HG03060 (cell line): ENCODE measurements around the gene PNMA8B.
"Not testable (repeated sequence)": the region's sequence is repeated elsewhere in the genome, so short reads cannot be mapped to it uniquely, and the experiment has no call there.

Experiments used
- ATAC-seq: cut with Tn5 transposase; IDR thresholded peaks from one replicate; pipeline ENCODE4 v1.9.1; 2021; ENCODE audit warnings: low read depth, moderate number of reproducible peaks; ENCODE audit not compliant: unreplicated experiment

Gene PNMA8B, protein sequence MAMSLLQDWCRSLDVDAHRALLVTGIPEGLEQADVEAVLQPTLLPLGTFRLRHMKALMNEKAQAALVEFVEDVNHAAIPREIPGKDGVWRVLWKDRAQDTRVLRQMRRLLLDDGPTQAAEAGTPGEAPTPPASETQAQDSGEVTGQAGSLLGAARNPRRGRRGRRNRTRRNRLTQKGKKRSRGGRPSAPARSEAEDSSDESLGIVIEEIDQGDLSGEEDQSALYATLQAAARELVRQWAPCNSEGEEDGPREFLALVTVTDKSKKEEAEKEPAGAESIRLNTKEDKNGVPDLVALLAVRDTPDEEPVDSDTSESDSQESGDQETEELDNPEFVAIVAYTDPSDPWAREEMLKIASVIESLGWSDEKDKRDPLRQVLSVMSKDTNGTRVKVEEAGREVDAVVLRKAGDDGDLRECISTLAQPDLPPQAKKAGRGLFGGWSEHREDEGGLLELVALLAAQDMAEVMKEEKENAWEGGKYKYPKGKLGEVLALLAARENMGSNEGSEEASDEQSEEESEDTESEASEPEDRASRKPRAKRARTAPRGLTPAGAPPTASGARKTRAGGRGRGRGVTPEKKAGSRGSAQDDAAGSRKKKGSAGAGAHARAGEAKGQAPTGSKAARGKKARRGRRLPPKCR

DNA sequence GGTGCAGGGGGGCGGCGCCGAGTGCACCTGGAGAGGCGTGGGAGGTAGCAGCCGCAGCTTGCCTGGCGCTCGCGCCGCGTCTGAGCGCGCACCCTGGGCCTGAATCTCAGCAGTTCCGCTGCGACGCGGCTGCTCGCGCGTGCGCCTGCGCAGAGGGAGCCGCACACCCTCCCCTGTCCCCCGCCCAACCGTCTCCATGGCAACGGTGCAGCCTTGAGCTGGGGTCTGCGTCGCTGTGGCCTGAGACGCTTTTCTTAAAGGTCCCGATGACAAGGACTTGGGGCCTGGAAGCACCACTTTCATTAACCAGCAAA, at the start of gene PNMA8B:
TSS of gene PNMA8B (minus strand) at position 82 of the 314 bp plus-strand sequence. CDS start 402 bp downstream, outside the sequence.
- ATAC-seq, result no peak

DNA sequence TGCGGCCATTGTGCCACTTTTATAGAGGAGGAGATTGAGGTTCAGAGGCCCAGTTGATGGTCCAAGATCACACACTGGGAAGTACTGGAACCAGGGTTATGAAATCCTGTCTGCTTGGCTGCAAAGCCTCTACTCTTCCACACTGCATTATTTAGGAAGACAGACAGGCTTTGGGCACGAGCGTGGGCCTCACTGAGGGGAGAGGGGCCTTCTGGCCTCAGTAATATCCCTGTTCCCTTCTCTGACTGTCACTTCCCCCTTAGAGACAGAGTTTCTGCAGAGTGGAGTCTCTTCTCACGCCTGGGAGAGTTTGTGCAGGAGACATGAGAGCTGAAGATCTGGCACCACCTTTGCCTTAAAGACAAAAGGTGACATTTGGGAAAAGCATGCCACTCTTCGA, 49.0 kb upstream of the PNMA8B start:
- no peak for ATAC-seq

DNA sequence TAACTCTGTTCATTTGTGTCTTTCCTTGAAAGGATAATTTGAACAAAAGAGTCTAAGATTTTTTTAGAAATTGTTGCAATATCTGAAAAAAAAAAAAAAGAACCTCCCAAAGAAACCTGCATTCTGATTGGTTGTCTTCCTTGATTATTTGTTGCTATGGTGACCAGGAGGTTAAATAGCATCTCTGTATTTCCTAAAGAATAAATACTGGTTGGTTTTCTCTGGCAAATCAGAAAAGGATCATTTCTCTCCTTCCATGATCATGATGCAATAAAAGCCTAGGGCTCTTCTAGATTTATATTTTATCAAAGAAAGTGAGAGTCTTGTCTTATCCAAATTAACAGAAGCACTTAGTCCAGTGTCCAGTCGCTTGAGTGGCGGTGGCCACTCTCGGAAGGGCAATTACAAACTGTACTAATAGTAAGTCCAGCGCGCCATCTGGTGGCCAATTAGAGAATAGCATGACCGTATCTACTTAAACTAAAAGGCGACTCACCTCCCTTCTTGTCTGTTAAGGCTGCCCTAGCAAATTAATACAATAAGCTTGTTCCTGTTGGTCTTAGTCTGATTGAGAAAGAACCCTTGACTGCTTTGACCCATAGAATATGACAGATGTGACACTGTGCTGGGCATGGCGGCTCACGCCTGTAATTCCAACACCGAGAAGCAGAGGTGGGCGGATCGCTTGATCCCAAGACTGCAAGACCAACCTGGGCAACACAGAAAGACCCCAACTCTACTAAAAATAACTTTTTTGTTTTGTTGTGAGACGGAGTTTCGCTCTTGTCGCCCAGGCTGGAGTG, 47.0 kb upstream of the PNMA8B start:
- ATAC-seq, result no peak

DNA sequence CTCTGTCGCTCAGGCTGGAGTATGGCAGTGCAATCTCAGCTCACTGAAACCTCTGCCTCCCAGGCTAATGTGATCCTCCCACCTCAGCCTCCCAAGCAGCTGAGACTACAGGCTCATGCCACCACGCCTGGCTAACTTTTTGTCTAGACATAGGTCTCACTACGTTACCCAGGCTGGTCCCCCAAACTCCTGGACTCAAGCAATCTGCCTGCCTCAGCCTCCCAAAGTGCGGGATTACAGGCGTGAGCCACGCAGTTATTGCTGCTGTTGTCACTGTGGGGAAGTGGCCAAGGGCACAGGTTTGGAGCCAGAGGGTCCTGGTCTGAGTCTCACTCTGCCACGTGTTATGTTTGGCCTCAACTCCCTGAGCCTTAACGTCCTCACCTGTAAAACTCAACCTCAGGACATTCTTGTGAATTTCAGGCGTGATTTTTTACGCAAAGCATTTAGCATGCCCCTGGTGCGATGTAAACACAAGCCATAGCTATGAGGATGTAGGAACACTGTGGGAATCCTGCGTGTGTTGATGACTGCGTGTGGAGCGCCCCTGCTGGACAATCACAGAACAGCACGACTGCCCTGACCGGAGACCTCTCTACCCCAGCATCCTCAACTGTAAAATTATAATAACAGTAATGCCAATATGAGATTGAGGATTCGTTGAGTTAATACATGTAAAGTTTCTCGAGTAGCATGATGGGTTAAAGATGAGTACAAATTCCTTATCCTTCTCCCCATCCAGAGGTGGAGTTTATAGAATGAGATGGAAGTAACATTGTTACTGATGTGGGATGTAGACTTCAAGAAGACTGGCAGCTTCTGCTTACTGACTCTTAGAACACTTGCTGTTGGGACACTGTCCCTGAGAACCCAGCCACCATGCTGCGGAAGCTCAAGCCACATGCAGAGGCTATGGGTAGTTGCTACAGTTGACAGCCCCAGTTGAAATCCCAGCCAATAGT, 41.8 kb upstream of the PNMA8B start:
- no peak for ATAC-seq

DNA sequence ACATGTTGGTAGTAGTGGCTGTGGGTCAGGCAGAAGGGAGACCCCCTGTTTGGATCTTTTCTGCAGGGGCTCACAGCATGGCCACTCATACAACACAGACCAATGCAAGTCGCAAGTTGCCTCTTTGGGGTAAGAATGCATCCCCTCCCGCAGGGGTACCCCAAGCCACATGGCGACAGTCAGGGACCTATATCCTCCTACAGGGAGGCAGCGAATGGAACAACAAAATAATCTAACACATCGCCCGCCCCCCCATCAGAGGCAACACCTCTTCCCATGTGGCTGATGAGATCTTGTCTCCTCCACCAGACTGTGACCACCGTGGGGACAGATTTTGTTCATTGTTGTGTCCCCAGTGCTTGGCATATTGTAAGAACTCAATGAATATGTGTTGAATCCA, 40.7 kb upstream of the PNMA8B start:
- ATAC-seq, result no peak

DNA sequence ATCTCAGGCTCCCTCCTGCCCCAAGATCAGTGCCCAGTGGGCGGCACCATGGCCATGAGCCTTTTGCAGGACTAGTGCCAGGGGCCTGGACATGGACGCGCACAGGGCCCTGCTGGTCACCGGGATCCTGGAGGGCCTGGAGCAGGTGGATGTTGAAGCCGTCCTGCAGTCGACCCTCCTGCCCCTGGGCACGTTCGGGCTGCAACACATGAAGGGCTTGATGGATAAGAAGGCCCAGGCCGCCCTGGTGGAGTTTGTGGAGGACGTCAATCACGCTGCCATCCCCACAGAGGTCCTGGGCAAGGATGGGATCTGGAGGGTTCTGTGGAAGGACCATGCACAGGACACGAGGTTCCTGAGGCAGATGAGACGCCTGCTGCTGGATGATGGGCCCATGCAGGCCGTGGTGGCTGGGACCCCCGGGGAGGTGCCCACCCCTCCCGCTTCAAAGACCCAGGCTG, 38.0 kb upstream of the PNMA8B start:
- no peak for ATAC-seq

DNA sequence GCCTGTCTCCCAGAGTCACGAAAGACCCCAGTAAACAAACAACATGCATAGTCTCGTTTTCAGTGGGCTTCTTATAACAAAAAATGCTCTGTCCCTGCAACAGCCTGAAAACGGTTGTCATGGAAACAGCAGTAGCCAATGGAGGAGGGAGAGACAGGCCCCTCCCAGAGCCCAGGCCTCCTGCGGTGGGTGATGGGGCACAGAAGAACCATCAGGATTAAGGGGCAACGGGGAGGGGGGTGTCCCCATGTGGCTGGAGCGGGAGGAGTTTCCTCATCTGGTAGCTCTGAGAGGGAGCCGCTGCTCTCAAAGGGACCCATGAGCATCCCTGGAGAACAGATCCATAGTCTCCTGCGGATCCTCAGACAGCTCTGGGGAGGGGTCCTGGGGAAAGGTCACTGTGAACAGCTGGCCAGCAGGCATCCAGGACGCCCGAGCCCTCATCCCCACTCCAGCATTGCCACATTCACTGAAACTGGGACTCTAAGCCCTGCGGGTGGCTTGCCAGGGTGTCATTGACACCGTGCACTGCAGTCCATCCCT, 37.5 kb upstream of the PNMA8B start:
- ATAC-seq, result no peak

DNA sequence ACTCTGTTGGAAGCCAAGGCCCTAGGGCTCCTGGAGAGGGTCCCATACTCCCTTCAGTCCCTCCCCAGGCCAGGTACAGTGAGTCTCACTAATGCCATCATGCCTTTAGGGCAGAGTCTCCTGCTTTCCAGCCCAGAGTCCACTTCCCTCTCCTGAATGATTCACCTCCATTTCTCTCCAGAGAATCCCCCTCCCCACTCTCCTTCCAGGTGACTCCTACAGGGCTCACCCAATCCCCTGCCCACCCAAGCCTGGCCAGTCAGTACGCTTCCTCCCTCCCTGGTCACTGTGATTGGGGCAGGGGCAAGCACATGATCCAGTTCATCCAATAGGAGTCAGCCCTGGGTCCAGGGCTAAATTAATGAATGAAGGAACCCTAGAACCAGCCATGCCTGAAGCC, 35.0 kb upstream of the PNMA8B start:
- ATAC-seq, result no peak

DNA sequence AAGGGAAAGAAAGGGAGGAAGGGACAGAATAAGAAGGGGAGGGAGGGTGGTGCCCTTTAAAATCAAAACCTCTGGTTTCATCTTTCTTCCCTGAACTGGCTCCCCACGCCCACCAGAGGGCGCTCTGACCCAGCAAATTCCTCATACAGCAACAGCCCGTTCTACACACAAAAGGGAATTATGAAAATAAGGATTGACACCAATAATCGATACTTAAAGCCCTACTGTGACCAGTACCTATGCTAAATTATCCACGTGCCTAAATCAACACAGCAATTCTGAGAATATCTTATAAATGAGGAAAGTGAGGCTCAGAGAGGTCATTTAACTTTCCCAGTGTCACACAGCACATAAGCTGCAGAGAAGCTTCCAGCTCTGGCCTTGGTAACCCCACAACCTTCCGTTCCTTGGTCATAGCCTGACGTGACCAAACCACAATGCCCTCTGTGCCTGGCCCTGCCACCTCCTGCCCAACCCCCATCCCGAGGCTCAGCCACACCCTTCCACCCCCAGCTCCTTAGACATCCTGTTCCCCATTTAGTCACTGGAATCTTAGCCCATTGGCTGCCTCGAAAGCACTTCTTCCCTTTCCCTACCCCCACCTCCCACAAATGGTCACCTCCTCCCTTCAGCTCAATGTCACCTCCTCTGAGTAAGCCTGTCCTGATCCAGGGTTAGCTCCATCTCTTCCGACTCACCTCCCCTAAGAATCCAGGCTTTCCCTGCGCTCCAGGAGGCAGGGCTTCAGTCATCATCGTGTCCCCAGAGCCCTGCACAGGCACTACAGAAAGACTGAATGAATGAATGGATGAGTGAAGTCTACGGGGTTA, 34.2 kb upstream of the PNMA8B start:
- ATAC-seq, result no peak

DNA sequence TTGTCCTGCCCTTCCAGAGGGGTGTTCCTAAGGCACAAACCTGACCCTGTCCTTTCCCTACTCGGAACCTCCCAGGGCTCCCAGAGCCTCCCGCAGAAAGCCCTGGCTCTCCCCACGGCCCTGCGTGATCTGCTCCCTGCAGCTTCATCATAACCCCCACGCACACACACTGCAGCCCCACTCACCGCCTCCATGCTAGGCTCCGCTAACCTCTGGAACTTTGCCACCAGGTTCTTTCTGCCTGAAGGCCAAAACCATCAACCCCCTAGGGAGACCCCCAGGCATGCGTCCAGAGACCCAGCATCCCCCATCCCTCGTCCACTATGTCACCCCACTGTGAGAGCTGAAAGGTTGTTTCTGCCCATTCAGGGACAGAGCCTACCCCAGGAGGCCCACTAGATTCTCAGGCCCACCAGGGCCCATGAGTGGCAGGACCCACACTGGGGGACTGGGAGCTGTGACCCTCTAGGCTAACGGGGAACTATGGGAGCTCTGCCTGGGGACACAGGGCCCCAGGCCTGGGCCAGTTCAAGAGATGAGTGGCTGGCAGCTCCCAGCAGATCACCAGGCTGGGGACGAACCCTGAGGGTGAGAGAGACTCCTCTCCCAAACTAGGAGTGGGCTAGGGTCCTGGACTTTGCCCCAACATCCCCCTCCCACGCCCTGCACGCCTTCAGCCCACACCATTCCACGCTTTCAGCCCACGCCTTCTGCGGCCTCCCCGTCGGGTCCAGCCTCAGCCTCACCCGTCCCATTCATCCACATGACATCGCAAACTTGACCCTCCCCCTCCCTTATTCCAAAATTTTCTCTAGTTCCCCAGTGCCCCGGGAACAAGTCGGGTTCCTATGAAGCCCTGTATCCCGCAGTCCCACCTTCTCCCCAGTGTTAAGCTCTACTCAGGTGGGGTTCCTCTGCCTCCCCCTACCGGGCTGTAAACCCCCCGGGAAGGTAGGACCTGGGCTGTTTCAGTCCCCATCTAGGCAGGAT, 33.2 kb upstream of the PNMA8B start:
- ATAC-seq, result no peak

DNA sequence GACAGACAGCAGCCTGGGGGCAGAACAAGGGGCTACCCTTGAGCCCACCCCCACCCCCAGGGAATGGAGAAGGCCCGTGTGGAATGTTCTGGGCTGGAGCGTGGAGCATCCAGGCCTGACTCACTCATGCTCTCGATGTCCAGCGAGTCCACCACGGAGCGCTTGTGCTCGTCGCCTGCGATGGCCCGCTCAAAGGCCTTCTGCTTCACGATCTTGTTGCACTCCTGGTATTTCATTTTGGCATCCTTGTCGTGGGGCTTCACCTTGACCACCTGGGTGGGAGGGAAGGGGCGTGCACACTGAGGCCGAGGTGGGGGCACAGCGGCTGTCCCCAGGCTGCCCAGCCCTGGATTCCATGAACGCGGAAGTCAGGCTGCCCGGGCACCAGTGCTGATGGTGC, 31.1 kb upstream of the PNMA8B start:
- ATAC-seq, result not testable (repeated sequence)

DNA sequence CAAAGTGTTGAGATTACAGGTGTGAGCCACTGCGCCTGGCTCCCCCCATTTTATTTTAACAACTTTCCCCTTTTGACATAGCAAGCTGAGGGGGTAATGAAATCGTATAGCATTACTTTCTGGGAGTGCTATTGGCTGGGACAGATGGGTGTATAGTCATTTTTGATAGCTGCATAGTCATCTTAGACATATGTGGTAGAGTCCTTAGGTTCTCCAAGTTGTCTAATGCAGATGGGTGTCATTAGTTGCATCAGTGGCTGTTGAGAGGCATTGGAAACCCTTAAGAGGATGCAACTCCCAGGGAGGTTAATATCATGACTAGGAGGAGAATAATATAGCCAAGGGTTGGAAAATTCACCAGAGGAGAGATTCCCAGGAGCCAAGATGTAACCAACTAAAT, 28.6 kb upstream of the PNMA8B start:
- no peak for ATAC-seq

DNA sequence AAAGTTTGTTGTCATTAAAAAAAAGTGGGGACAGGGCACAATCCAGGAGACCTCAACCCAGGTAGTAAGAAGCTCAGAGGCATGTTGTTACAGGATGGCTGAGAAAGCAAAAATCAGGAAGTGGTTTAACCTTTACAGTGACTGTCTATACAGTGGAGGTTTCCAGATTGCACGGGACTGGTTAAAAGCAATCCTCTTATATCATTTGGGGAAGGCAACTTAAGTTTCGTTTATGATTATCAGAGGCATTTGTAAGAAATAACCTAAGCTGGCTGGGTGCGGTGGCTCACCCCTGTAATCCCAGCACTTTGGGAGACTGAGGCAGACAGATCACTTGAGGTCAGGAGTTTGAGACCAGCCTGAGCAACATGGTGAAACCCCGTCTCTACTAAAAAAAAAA, 27.3 kb upstream of the PNMA8B start:
- not testable (repeated sequence) for ATAC-seq

DNA sequence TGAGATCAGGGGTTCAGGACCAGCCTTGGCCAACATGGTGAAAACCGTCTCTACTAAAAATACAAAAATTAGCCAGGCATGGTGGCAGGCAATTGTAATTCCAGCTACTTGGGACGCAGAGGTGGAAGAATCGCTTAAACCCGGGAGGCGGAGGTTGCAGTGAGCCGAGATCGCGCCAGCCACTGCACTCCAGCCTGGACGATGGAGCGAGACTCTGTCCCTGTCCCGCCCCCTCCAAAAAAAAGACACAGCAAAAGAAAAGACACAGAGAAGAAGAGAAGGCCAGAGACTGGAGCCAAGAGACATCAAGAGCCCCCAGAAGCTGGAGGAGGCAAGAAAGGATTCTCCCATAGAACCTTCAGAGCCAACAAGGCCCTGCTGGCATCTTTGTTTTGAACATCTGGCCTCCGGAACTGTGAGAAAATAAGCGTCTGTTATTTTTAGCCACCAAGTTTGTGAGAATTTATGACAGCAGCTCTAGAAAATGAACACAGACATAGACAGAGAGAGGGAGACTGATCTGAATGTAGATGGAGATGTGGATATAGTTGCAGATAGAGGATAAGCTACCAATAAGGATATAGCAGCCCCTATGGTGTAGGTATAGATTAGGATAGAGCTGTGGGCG, 25.7 kb upstream of the PNMA8B start:
- ATAC-seq, result no peak

DNA sequence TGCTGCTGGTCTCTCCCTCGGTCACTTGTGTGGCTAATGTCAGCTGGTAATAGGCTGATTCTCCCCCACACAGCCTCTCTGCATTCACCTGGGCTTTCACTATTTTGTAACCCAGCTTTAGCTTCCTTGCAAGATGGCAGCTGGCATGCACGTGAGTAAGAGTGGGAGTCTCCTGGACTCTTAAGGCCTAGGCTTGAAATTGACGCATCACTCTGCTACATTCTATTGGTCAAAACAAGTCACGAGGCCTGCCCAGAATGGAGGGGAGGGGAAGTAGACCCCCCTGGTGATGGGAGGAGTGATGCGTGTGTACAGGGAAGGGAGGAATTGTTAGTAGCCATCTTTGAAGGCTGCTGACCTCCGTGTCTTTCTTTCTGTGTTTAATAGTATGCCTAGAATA, 24.9 kb upstream of the PNMA8B start:
- no peak for ATAC-seq

DNA sequence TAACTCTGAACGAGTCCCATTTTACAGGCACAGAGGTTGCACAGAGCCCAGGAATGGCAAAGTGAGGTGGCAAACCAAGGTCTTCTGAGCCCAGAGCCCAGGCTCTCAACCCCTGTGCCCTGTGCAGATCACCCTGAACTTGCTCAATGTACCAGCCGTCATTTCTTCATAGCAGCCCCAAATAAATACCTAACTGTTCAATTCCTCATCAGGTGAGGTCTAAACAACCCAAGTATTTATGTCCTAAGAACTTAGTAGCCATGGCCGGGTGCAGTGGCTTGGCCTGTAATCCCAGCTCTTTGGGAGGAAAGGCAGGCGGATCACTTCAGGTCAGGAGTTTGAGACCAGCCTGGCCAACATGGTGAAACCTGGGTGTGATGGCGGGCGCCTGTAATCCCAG, 21.8 kb upstream of the PNMA8B start:
- ATAC-seq, result no peak

DNA sequence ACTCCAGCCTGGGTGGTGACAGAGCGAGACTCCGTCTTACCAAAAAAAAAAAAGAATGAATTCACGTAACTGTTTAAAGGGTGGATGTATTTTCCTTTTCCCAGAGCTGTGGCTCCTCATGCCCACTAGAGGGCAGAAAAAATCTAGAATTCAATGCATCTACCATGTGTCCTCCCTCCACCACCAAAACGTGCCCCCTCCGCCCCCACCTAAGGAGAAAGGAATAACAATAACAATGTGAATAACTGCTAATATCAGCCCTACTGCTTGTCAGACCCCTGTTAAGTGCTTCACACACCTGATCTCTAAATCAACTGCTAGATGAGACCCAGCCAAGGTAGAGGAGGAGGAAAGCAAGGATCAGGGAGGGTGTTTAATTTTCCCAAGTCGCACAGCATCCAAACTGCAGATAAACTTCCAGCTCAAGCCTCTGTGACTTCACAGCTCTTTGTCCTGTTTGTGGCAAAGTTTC, 20.2 kb upstream of the PNMA8B start:
- ATAC-seq, result no peak

DNA sequence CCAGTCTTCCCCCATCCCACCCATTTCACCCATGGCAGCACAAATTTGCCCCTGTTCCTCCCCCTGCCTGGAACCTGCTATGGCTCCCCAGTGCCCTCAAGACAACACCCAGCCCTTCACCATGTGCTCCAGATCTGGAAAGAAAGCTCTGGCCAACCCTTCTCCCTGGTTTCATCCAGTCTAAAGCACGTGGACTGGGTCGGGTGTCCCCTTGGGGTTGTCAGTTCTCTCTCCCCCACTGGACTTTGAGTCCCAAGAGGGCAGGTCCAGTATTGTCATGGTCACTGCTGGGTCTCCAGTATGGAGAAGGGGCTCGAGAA, 19.6 kb upstream of the PNMA8B start:
- no peak for ATAC-seq
